Thoracic aorta (tissue), 2 donors: Measurements from ENCODE around the gene EFCAB5. TPM values are rescaled to one million over a fixed set of nuclear protein-coding genes. Genes with fewer than 3 reads are reported as not detected.

ENCODE experiments used
- ATAC-seq: fragments of 150-250 bp; one replicate; pipeline ENCODE4 v1.8.0; 2017; ENCODE audit warnings: low read depth; ENCODE audit not compliant: insufficient number of reproducible peaks, low FRiP score
- DNase-seq: peaks from one replicate; pipeline ENCODE4 v3.0.0-alpha.2; 2020; ENCODE audit warnings: low spot score
- H3K27ac ChIP-seq, 2 donors: fragments of 200-600 bp; sonication (generic); 1 replicate in 1 of 2; 2 replicates in 1 of 2; pipeline ENCODE4 v1.5.1; 2016; ENCODE audit warnings: mild to moderate bottlenecking in 2 of 2, moderate library complexity in 2 of 2
- H3K27me3 ChIP-seq: fragments of 200-600 bp; sonication (generic); replicated peaks from 2 replicates; pipeline ENCODE4 v1.6.0; 2016; ENCODE audit warnings: mild to moderate bottlenecking; ENCODE audit not compliant: insufficient read depth
- H3K36me3 ChIP-seq: fragments of 200-600 bp; sonication (generic); one replicate; pipeline ENCODE4 v1.5.1; 2016
- H3K4me1 ChIP-seq, 2 donors: fragments of 200-600 bp; sonication (generic); 1 replicate in 1 of 2; 2 replicates in 1 of 2; pipeline versions ENCODE4 v1.5.1 to v1.6.0; 2016; ENCODE audit warnings: low read depth in 2 of 2, mild to moderate bottlenecking in 1 of 2; ENCODE audit not compliant: control insufficient read depth in 1 of 2
- H3K4me3 ChIP-seq: fragments of 200-600 bp; sonication (generic); 2 replicates; pipeline ENCODE4 v1.5.1; 2016; ENCODE audit warnings: mild to moderate bottlenecking
- H3K9me3 ChIP-seq: fragments of 200-600 bp; sonication (generic); 2 replicates; pipeline ENCODE4 v1.5.1; 2016
- total RNA-seq, 2 donors: library from RNA; depleted of rRNA; stranded (reverse); fragments of >200 nt; gene quantifications; one replicate each; pipeline versions ENCODE4 v1.1.0 to v1.2.3, GENCODE V29; 2016
- TF ChIP-seq, protein P1 (sequence below): fragments of 200-600 bp; sonication (generic); IDR thresholded peaks from one replicate; pipeline ENCODE4 v1.5.1; 2019; ENCODE audit warnings: antibody characterized with exemption

EFCAB5 gene
- total RNA-seq, 2 donors from 2014 or later: 1.9 TPM; not detected in 1

DNA sequence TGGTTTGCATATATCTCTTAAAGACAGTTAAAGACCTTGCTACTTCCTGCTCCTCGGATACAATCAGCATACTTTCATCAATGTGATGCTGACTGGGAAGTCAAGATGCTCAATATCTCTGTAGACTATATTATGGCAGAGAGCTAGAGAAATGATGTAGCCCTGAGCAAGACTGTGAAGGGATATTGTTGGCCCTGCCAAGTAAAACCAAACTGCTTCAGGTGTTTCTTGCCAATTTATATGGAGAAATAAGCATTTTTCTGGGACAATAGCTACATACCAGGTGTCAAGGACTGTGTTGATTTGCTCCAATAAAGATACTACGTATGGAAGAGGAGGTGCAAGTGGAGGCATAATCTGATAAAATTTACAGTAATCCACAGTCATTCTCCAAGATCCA lies 4.7 kb upstream of the EFCAB5 start:
- DNase-seq (no peak), ATAC-seq (no peak)
- TF ChIP-seq, protein P1, sequence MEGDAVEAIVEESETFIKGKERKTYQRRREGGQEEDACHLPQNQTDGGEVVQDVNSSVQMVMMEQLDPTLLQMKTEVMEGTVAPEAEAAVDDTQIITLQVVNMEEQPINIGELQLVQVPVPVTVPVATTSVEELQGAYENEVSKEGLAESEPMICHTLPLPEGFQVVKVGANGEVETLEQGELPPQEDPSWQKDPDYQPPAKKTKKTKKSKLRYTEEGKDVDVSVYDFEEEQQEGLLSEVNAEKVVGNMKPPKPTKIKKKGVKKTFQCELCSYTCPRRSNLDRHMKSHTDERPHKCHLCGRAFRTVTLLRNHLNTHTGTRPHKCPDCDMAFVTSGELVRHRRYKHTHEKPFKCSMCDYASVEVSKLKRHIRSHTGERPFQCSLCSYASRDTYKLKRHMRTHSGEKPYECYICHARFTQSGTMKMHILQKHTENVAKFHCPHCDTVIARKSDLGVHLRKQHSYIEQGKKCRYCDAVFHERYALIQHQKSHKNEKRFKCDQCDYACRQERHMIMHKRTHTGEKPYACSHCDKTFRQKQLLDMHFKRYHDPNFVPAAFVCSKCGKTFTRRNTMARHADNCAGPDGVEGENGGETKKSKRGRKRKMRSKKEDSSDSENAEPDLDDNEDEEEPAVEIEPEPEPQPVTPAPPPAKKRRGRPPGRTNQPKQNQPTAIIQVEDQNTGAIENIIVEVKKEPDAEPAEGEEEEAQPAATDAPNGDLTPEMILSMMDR: no peak
- no peaks in the 10 kb centered on the region for H3K36me3 ChIP-seq
- H3K9me3 ChIP-seq: no peaks in the 10 kb centered on the region
- H3K4me3 ChIP-seq: no peak overlapping the region
- no peaks in the 10 kb centered on the region for H3K4me1 ChIP-seq
- H3K27ac ChIP-seq: no peak overlapping the region
- H3K27me3 ChIP-seq: no peaks in the 10 kb centered on the region

DNA sequence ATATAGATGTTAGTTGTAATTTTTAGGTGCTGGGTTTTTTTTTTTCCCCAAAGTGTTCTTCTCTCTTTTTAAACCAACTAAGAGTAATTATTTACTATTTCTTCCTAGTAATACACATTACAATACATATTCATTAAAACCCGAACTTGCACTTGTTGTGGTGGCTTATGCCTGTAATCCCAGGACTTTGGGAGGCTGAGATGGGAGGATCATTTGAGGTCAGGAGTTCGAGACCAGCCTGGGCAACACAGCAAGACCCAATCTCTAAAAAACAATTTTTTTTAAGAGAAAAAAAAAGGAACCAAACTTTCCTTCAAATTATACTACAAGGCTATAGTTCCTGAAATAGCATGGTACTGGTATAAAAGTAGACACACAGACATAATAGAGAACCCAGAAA lies 3.8 kb downstream of the EFCAB5 start:
- no peak overlapping the region for H3K27ac ChIP-seq
- no peaks in the 10 kb centered on the region for H3K9me3 ChIP-seq
- TF ChIP-seq, protein P1: no peak
- ATAC-seq (no peak), DNase-seq (no peak)
- no peaks in the 10 kb centered on the region for H3K4me1 ChIP-seq
- no peak overlapping the region for H3K4me3 ChIP-seq
- H3K27me3 ChIP-seq: no peaks in the 10 kb centered on the region
- H3K36me3 ChIP-seq: no peaks in the 10 kb centered on the region

DNA sequence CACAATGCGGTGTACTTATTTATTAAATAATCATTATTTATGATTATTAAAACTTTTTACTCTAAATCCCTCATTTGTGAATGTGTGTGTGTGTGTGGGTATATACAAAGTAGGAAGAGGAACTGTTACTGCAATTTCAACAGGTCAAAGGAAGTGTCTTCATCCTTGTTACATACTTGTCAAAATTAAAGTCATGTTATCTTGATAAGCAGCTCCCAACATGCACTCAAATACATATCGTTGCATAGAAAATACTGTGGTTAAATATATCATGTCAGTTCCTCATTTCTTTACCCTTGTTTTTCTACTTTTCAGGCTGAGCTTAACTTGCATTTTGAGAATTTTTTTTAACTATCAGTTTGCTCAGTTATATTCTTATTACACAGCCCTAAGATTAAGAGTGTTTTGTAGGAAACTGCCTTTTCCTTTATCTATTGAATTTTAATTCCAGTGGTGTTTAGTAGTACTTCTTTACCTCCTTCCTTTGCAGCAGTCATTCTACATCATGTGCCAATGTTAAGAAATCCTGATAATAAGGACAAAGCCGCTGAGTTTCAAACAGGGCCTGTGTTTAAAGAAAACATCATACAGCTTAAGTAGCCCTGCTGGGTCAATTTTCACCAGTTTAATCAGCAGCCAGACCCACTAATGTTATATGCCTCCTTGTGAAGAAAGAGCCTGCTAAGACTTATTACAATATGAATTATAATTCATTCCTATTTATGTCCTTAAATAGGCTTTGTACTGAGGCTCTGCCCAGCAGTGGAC lies 7.2 kb downstream of the EFCAB5 start:
- ATAC-seq (no peak), DNase-seq (no peak)

DNA sequence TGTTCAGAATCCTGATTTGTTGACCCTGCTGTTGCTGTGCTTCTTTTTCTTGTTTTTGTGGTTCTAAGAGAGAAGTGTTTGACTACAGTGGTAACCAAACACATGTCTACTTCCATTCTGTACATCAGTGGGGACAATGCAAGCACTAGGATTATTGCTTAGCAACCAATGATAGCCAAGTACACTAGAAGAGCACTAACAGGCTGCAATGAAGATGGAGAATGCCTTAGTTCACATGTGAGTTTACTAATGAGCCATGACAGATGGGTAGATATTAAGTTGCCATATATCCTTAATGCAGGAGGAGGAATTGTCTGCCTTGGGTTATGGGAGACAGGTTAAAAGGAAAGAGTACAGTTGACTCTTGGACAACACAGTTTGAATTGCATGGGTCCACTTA lies 8.3 kb downstream of the EFCAB5 start:
- DNase-seq (no peak), ATAC-seq (no peak)
- Histone ChIP-seq H3K27me3 (no peaks in the 10 kb centered on the region), H3K4me1 (no peaks in the 10 kb centered on the region), H3K27ac (no peak overlapping the region), H3K4me3 (no peak overlapping the region), H3K9me3 (no peaks in the 10 kb centered on the region), H3K36me3 (no peaks in the 10 kb centered on the region)
- TF ChIP-seq, protein P1: no peak

More for the DNA sequence above, 7.2 kb downstream of the EFCAB5 start:
- Histone ChIP-seq H3K4me3 (no peak overlapping the region), H3K36me3 (no peaks in the 10 kb centered on the region), H3K9me3 (no peaks in the 10 kb centered on the region), H3K4me1 (no peaks in the 10 kb centered on the region), H3K27me3 (no peaks in the 10 kb centered on the region), H3K27ac (no peak overlapping the region)
- TF ChIP-seq, protein P1: no peak

DNA sequence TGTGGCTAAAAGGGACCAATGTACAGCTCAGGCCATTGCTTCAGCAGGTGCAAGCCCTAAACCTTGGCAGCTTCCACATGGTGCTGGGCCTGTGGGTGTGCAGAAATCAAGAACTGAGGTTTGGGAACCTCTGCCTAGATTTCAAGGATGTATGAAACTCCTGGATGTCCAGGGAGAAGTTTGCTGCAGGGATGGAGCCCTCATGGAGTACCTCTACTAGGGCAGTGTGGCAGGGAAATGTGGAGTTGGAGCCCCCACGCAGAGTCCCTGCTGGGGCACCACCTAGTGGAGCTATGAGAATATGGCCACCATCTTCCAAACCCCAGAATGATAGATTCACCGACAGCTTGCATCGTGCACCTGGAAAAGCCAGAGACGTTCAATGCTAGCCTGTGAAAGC lies 13.0 kb downstream of the EFCAB5 start:
- Histone ChIP-seq H3K27ac (no peak overlapping the region), H3K27me3 (no peaks in the 10 kb centered on the region), H3K36me3 (no peaks in the 10 kb centered on the region), H3K4me3 (no peak overlapping the region), H3K4me1 (no peaks in the 10 kb centered on the region), H3K9me3 (no peaks in the 10 kb centered on the region)
- ATAC-seq (no peak), DNase-seq (no peak)
- TF ChIP-seq, protein P1: no peak
